ENCODE data around the gene HOXC9.
"Not testable (repeated sequence)": the region's sequence is repeated elsewhere in the genome, so short reads cannot be mapped to it uniquely, and the experiment has no call there.

Gene HOXC9

GRCh38 chr12:54033980-54034784 lies 34.2 kb downstream of the HOXC9 start:
- H3K27ac Mint-ChIP-seq: no peak overlapping the region
- H3K4me3 Mint-ChIP-seq: peak overlapping the region; percentile 28
- H3K36me3 Mint-ChIP-seq (ENCODE audit: low read depth): peaks cover 2% of the 10 kb centered on the region
- peaks cover 15% of the 10 kb centered on the region for H3K4me1 Mint-ChIP-seq (ENCODE audit: low read depth)
- peaks cover 95% of the 10 kb centered on the region for H3K27me3 Mint-ChIP-seq (ENCODE audit: low read depth)
- no peaks in the 10 kb centered on the region for H3K9me3 Mint-ChIP-seq

GRCh38 chr12:54034785-54035310 lies 34.9 kb downstream of the HOXC9 start:
- no peaks in the 10 kb centered on the region for H3K9me3 Mint-ChIP-seq
- peak overlapping the region; percentile 62 for H3K27ac Mint-ChIP-seq
- peaks cover 96% of the 10 kb centered on the region for H3K27me3 Mint-ChIP-seq (ENCODE audit: low read depth)
- H3K36me3 Mint-ChIP-seq (ENCODE audit: low read depth): peaks cover 2% of the 10 kb centered on the region
- H3K4me1 Mint-ChIP-seq (ENCODE audit: low read depth): peaks cover 15% of the 10 kb centered on the region
- no peak overlapping the region for H3K4me3 Mint-ChIP-seq

- H3K27ac Mint-ChIP-seq: no peak overlapping the region
- H3K36me3 Mint-ChIP-seq (ENCODE audit: low read depth): no peaks in the 10 kb centered on the region
- peaks cover 97% of the 10 kb centered on the region for H3K27me3 Mint-ChIP-seq (ENCODE audit: low read depth)
- H3K4me3 Mint-ChIP-seq: no peak overlapping the region
- H3K9me3 Mint-ChIP-seq: no peaks in the 10 kb centered on the region
- peaks cover 12% of the 10 kb centered on the region for H3K4me1 Mint-ChIP-seq (ENCODE audit: low read depth)
These were observed 35.8 kb downstream of the HOXC9 start for GRCh38 chr12:54035568-54036264.

- H3K36me3 Mint-ChIP-seq (ENCODE audit: low read depth): no peaks in the 10 kb centered on the region
- H3K27me3 Mint-ChIP-seq (ENCODE audit: low read depth): peaks cover 92% of the 10 kb centered on the region
- H3K9me3 Mint-ChIP-seq: no peaks in the 10 kb centered on the region
- no peak overlapping the region for H3K27ac Mint-ChIP-seq
- no peak overlapping the region for H3K4me3 Mint-ChIP-seq
- H3K4me1 Mint-ChIP-seq (ENCODE audit: low read depth): peaks cover 10% of the 10 kb centered on the region
These were observed 36.8 kb downstream of the HOXC9 start for GRCh38 chr12:54036620-54037359.

- Mint-ChIP-seq H3K4me3 (no peak overlapping the region), H3K27ac (no peak overlapping the region), H3K4me1 (ENCODE audit: low read depth) (peaks cover 7% of the 10 kb centered on the region)
These were observed 37.7 kb downstream of the HOXC9 start for GRCh38 chr12:54037360-54038283.

GRCh38 chr12:54038284-54038870 lies 38.4 kb downstream of the HOXC9 start:
- no peaks in the 10 kb centered on the region for H3K36me3 Mint-ChIP-seq (ENCODE audit: low read depth)
- H3K9me3 Mint-ChIP-seq: no peaks in the 10 kb centered on the region
- no peak overlapping the region for H3K27ac Mint-ChIP-seq
- peaks cover 92% of the 10 kb centered on the region for H3K27me3 Mint-ChIP-seq (ENCODE audit: low read depth)
- peaks cover 5% of the 10 kb centered on the region for H3K4me1 Mint-ChIP-seq (ENCODE audit: low read depth)
- H3K4me3 Mint-ChIP-seq: no peak overlapping the region

More at GRCh38 chr12:54037360-54038283, 37.7 kb downstream of the HOXC9 start:
- no peaks in the 10 kb centered on the region for H3K9me3 Mint-ChIP-seq
- peaks cover 92% of the 10 kb centered on the region for H3K27me3 Mint-ChIP-seq (ENCODE audit: low read depth)
- H3K36me3 Mint-ChIP-seq (ENCODE audit: low read depth): no peaks in the 10 kb centered on the region

GRCh38 chr12:54038871-54039414 lies 39.0 kb downstream of the HOXC9 start:
- Mint-ChIP-seq H3K4me3 (no peak overlapping the region), H3K9me3 (no peaks in the 10 kb centered on the region), H3K27me3 (ENCODE audit: low read depth) (peaks cover 94% of the 10 kb centered on the region), H3K36me3 (ENCODE audit: low read depth) (no peaks in the 10 kb centered on the region), H3K4me1 (ENCODE audit: low read depth) (peaks cover 5% of the 10 kb centered on the region), H3K27ac (no peak overlapping the region)

- no peaks in the 10 kb centered on the region for H3K9me3 Mint-ChIP-seq
- H3K4me1 Mint-ChIP-seq (ENCODE audit: low read depth): peaks cover 7% of the 10 kb centered on the region
- no peaks in the 10 kb centered on the region for H3K36me3 Mint-ChIP-seq (ENCODE audit: low read depth)
- no peak overlapping the region for H3K4me3 Mint-ChIP-seq
- no peak overlapping the region for H3K27ac Mint-ChIP-seq
- H3K27me3 Mint-ChIP-seq (ENCODE audit: low read depth): peaks cover 94% of the 10 kb centered on the region
These were observed 39.6 kb downstream of the HOXC9 start for GRCh38 chr12:54039417-54040147.

GRCh38 chr12:54040148-54040494 lies 40.2 kb downstream of the HOXC9 start:
- no peaks in the 10 kb centered on the region for H3K36me3 Mint-ChIP-seq (ENCODE audit: low read depth)
- H3K9me3 Mint-ChIP-seq: no peaks in the 10 kb centered on the region
- H3K27me3 Mint-ChIP-seq (ENCODE audit: low read depth): peaks cover 94% of the 10 kb centered on the region
- H3K4me1 Mint-ChIP-seq (ENCODE audit: low read depth): peaks cover 7% of the 10 kb centered on the region
- H3K27ac Mint-ChIP-seq: no peak overlapping the region
- no peak overlapping the region for H3K4me3 Mint-ChIP-seq

GRCh38 chr12:54040648-54041047 lies 40.7 kb downstream of the HOXC9 start:
- peaks cover 7% of the 10 kb centered on the region for H3K4me1 Mint-ChIP-seq (ENCODE audit: low read depth)
- H3K36me3 Mint-ChIP-seq (ENCODE audit: low read depth): no peaks in the 10 kb centered on the region
- H3K4me3 Mint-ChIP-seq: no peak overlapping the region
- no peak overlapping the region for H3K27ac Mint-ChIP-seq
- no peaks in the 10 kb centered on the region for H3K9me3 Mint-ChIP-seq
- peaks cover 94% of the 10 kb centered on the region for H3K27me3 Mint-ChIP-seq (ENCODE audit: low read depth)

GRCh38 chr12:54041097-54041690 lies 41.2 kb downstream of the HOXC9 start:
- peaks cover 7% of the 10 kb centered on the region for H3K4me1 Mint-ChIP-seq (ENCODE audit: low read depth)
- H3K4me3 Mint-ChIP-seq: no peak overlapping the region
- no peak overlapping the region for H3K27ac Mint-ChIP-seq
- no peaks in the 10 kb centered on the region for H3K36me3 Mint-ChIP-seq (ENCODE audit: low read depth)
- H3K27me3 Mint-ChIP-seq (ENCODE audit: low read depth): peaks cover 94% of the 10 kb centered on the region
- no peaks in the 10 kb centered on the region for H3K9me3 Mint-ChIP-seq

- not testable (repeated sequence) for H3K9me3 Mint-ChIP-seq; H3K4me3 Mint-ChIP-seq; H3K27ac Mint-ChIP-seq; H3K36me3 Mint-ChIP-seq (ENCODE audit: low read depth); H3K4me1 Mint-ChIP-seq (ENCODE audit: low read depth)
- H3K27me3 Mint-ChIP-seq (ENCODE audit: low read depth): peaks cover 94% of the 10 kb centered on the region
These were observed 42.1 kb downstream of the HOXC9 start for GRCh38 chr12:54042033-54042432.

Measured in T-helper 1 cell treated with Interleukin-12 subunit alpha and Interleukin-12 subunit beta and Interleukin-4 antibody, amounts not matched to agents 30 μg/mL and 1 μg/mL, for 36 hours (primary cell).